NCI-H1048 (cell line): ENCODE measurements around the gene OR51E1.

Source experiments
- DNase-seq: peaks from one replicate; lab custom pipeline; 2025; lab: John Stamatoyannopoulos, UW

The OR51E1 gene

GRCh38 chr11:4654635-4655369, 11.0 kb downstream of the OR51E1 start:
- DNase-seq = no peak

GRCh38 chr11:4658629-4659445, 15.1 kb downstream of the OR51E1 start:
- no peak for DNase-seq

- no peak for DNase-seq
Measured at GRCh38 chr11:4662876-4663275, 19.1 kb downstream of the OR51E1 start.

GRCh38 chr11:4664183-4664582, 20.4 kb downstream of the OR51E1 start:
- DNase-seq = no peak

GRCh38 chr11:4664786-4665185, 21.0 kb downstream of the OR51E1 start:
- no peak for DNase-seq

GRCh38 chr11:4665424-4665823, 21.6 kb downstream of the OR51E1 start:
- no peak for DNase-seq

GRCh38 chr11:4671741-4672140, 28.0 kb downstream of the OR51E1 start:
- no peak for DNase-seq

- no peak for DNase-seq
Measured at GRCh38 chr11:4672470-4672869, 28.7 kb downstream of the OR51E1 start.

- no peak for DNase-seq
Measured at GRCh38 chr11:4673781-4674180, 30.0 kb downstream of the OR51E1 start.

- DNase-seq = no peak
Measured at GRCh38 chr11:4677948-4678347, 34.2 kb downstream of the OR51E1 start.

- no peak for DNase-seq
Measured at GRCh38 chr11:4680341-4680740, 36.6 kb downstream of the OR51E1 start.

GRCh38 chr11:4682623-4683419, 39.0 kb downstream of the OR51E1 start:
- no peak for DNase-seq

GRCh38 chr11:4684631-4685285, 41.0 kb downstream of the OR51E1 start:
- no peak for DNase-seq

GRCh38 chr11:4695442-4695841, 51.7 kb downstream of the OR51E1 start:
- DNase-seq = no peak

- DNase-seq = no peak
Measured at GRCh38 chr11:4697585-4697984, 53.8 kb downstream of the OR51E1 start, which contains the start of gene OR51E2. Gene OR51E2 (minus strand): TSS chr11:4697853. CDS start chr11:4682711, 15,142 bp downstream.

- DNase-seq = no peak
Measured at GRCh38 chr11:4699697-4700435, 56.1 kb downstream of the OR51E1 start.

GRCh38 chr11:4700436-4700820, 56.6 kb downstream of the OR51E1 start:
- no peak for DNase-seq

- DNase-seq = no peak
Measured at GRCh38 chr11:4704054-4704789, 60.4 kb downstream of the OR51E1 start, which contains the start of gene MMP26. Gene MMP26 (plus strand): TSS chr11:4704784.

GRCh38 chr11:4704790-4705334, 61.1 kb downstream of the OR51E1 start:
- no peak for DNase-seq
